Stimulated activated naive CD4-positive, alpha-beta T cell (primary cell): ENCODE results near the gene PTPRO.

ENCODE experiments used
- DNase-seq, 6 experiments: peaks; one replicate each; lab custom pipeline; 2025; lab: John Stamatoyannopoulos, UW

The PTPRO gene

GRCh38 chr12:15350643-15351042, 28.3 kb downstream of the PTPRO start:
- no peak for DNase-seq

DNA sequence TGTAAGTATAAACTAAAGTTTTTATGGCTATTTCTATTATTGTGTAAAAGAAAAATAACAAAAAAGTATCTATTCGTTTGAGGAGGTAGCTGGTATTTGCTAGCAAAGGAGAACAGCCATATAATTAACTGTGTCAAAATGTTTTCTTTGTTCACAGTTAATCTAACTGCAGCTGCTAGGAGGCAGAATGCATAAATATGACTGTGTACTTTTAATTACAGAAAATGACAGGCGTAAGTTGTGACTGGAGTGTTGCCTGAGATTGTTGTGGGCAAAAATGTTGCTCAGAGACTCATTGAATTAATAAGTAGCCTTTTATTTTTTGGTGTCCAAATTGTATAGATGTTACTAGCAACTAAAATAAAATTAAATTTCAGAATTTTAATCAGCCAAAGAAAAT, 33.5 kb downstream of the PTPRO start:
- no peak for DNase-seq

GRCh38 chr12:15356951-15357364, 34.6 kb downstream of the PTPRO start:
- no peak for DNase-seq

- no peak for DNase-seq
Measured at GRCh38 chr12:15364221-15365160, 42.2 kb downstream of the PTPRO start.

DNA sequence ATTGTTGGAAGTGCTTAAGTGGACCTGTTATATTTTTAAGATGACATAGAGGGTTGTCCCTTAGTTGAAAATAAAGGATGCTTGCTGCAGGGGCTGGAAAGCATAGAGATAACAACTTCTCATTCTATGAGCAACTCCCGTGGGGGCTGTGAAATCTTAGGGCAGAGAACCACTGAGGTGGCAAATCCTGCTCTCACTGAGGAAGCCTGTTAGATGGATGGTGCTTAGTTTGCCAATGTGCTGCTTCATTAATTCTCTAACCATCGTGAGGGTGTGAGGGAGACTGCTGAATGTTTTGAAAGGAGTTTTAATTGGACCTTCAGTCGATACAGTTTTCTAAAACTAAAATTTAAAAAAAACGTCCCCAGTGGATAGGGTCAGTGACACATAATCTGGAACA, 46.5 kb downstream of the PTPRO start:
- DNase-seq = no peak

DNA sequence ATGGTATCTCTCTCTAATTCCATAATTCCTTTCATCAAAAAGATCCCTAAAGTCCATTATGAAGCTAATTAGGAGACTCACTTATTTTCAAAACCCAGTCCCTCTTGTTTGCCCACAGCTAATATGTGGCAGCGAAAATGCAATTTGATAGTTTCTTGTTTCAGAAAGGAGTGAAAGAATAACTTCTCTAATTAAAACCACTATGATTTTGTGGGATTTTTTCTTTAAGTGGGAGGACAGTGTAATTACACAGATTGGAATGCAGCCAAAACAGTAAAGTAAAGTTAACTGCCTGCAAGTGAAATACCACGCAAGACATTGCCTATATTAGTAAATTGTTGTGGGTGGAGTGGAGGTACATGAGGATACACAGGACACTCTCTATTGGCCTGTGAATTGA, 50.0 kb downstream of the PTPRO start:
- no peak for DNase-seq

GRCh38 chr12:15387772-15388171, 65.5 kb downstream of the PTPRO start:
- no peak for DNase-seq

- DNase-seq = no peak
Measured at GRCh38 chr12:15389561-15389960, 67.3 kb downstream of the PTPRO start.

DNA sequence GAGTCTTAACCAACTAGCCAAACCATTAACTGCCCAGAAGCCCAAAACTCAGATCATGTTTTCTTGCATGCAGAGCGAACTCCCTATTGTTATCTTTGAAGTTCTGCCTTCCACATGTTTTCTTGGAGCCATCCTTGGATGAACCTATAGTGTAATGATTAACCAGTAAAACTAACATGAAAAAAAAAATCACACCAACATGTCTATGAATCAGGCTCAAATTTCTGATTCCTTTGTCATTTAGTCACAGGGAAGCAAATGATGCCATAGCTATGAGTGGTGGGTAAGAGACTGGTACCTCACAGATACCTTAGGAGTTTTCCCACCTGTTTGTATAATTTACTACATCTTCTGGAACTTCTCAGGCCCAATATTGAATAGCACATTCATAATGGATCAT, 70.7 kb downstream of the PTPRO start:
- DNase-seq = no peak

DNA sequence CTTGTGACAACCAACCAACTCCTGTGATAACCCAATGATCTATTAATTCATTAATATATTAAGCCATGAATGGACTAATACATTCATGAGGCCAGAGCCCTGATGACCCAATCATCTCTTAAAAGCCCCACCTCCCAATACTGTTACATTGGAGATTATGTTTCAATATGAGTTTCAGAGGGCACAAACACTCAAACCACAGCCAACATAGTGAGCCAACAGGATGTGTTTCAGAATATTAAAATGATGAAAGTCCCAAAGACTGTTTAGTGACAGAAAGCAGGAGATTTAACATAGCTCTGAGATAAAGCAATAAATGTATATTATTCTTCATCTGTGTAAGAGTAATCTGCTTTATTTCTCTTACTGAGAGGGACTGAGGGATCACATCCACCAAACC, 71.7 kb downstream of the PTPRO start:
- DNase-seq = no peak

- no peak for DNase-seq
Measured at GRCh38 chr12:15404485-15404884, 82.2 kb downstream of the PTPRO start.

- DNase-seq = no peak
Measured at GRCh38 chr12:15405606-15406005, 83.3 kb downstream of the PTPRO start.

DNA sequence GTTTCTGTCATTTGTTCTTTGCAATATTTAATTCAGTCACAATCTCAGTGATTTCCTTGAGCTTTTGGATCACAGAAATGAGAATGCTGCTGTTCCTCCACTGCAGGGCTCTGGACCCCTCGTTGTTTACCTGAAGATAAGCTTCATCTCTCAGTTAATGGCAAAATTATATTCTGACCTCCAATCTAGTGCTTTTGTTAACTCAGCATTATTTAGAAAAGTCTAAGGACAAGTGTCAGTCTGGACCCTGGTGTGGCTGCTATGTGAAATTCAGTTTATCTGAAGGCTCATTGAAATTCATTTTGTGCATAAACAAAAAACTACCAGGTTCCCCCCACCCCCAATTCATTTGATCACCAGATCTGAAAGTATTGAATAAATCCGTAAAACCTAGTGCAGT, 84.7 kb downstream of the PTPRO start:
- no peak for DNase-seq

DNA sequence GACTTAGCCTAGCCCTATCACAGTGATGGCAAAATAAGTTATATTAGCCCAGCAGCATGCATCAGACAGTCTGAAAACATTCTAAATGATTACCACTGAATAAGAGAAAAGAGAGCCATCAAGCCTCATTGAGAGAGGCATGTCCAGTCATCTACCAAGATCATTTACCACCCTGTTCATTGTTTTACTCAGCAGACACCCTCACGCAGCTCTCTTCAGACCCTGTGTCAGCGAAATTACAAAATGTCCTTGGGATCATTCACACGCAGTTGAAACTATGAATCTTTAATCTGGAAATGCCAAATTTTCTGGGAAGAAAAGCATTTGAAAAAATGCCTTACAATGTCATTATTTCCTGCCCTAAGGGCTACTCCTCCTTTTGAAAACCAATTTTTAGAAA, 89.5 kb downstream of the PTPRO start:
- DNase-seq = no peak

GRCh38 chr12:15417691-15418090, 95.4 kb downstream of the PTPRO start:
- no peak for DNase-seq

DNA sequence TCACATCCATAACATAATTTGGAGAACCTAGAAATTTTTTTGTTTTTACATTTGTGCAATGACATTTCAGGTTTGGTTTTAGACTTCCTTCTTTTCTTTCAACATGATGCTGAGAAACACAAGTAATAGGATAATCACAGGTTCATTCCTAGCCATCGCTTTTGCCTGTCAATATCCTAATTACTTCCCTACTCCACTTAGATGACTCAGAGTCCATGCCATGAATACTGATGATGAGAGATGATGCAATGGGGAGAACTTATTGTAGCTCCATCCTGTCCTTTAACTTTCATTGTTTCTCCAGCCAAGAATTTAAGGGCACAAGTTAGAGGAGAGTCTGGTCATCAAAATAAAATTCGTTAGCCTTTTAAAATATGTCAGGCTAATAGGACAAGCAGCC, 101.3 kb downstream of the PTPRO start:
- no peak for DNase-seq

- DNase-seq = no peak
Measured at GRCh38 chr12:15427913-15428312, 105.6 kb downstream of the PTPRO start.

DNA sequence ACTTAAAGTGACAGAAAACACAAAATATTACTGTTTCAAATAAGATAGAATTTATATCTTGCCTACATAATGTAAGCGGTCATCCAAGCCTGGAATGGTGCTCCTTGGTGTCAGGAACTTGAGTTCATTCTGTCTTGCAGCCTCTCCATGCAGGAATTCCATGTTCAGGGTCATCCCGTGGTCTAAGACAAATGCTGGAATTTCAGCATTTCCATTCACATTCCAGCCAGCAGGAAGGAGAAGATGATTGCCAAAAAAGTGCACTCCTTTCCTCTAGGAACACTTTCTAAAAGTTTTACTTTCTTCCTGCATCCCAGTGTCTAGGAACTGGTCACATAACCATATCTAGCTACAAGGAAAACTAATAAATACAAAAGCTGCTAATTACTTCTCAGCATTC, 106.3 kb downstream of the PTPRO start:
- DNase-seq = no peak

DNA sequence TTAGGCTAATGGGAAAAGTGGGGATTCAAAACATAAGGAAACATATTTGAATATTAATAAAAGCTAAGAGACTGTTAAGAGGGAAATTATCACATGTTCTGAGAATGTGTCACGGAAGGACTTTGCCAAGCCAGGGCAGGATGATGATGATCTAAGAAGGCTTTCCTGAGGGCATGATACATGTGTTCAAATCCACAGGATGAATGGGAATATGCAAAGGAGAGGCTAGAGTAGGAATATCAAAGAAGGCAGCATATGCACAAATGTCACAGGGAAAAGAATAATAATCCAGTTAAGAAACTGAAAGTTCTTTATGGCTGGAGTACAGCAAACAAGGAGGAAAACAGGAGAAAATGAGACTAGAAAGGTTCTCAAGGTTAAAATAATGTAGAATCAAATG, 107.0 kb downstream of the PTPRO start:
- no peak for DNase-seq

GRCh38 chr12:15435597-15435996, 113.3 kb downstream of the PTPRO start:
- no peak for DNase-seq

DNA sequence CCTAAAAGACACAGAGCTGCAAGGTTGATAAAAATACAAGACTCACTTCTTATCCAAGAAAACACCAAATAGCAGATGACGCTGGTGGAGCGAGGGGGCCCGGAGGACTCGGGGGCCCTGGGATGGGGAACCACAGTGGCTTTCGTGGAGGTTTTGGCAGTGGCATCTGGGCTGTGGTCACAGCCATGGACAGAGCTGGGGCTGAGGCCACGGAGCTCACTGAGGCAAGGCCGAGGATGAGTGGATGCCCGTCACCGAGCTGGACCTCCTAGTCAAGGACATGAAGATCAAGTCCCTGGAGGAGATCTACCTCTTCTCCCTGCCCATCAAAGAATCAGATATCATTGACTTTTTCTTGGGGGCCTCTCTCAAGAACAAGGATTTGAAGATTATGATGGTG, 117.2 kb downstream of the PTPRO start:
- no peak for DNase-seq

DNA sequence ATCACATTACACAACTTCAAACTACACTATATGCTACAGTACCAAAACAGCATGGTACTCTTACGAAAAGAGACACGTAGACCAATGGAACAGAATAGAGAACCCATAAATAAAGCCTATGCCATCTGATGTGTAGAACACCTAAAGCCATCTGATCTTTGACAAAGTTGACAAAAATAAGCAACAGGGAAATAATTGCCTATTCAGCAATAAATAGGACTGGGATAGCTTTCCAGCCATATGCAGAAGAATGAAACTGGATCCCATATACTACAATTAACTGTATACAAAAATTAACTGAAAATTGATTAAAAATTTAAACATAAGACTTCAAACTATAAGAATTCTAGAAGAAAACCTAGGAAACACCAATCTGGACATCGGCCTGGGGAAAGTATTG, 120.7 kb downstream of the PTPRO start:
- no peak for DNase-seq

GRCh38 chr12:15443611-15444010, 121.3 kb downstream of the PTPRO start:
- DNase-seq = no peak

DNA sequence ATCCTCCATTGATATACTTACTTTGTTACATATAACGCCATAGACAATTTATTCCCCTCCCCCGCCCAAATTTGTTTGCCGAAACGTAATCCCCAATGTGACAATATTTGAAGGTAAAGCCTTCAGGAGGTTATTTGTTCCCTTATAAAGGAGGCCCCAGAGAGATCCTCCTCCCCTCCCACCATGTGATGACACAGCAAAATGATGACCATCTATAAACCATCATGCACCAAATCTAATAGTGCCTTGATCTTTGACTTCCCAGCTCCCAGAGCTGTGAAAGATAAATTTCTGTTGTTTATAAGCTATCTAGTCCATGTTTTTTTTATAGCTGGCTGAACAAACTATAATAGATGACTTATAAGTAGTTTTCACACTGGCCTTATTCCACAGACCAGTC, 122.2 kb downstream of the PTPRO start:
- no peak for DNase-seq
